Measurements from ENCODE around the gene RXRA.

The RXRA gene

DNA sequence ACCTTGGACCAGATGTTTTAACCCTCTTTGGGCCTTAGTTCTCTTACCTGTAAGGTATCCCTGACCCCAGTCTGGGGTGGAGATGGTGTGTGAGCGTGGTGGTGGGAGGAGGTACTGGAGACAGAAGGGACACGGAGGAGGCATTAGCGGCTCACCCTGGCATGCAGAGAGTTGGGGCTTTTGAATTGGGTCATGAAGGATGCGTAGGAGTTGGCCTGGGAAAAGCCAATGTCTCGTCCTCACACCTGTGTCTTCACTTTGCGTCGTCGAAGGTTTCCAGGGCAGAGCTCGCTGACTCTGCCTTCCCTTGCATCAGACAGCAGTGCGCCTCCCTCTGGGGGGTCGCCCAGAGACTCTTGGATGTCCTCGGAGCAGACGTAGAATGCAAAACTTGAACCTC is 11.2 kb downstream of the RXRA start:
- ChIA-PET CTCF (no interaction called here), POLR2A (no interaction called here)
- no peak for TF ChIP-seq BHLHE40 (IDR thresholded peaks at IDR 0.05; ENCODE audit: borderline replicate concordance)
- TF ChIP-seq TARDBP (IDR thresholded peaks at IDR 0.05), result no peak
- TF ChIP-seq SUZ12 (IDR thresholded peaks at IDR 0.05), result no peak
- no peak for TF ChIP-seq FOXA1 (IDR thresholded peaks at IDR 0.05)
- TF ChIP-seq CTBP1 (IDR thresholded peaks at IDR 0.05; ENCODE audit: borderline replicate concordance), result no peak
- TF ChIP-seq SP1 (IDR thresholded peaks at IDR 0.05), result no peak
- no peak for TF ChIP-seq FOXK2 (IDR thresholded peaks at IDR 0.05)
- TF ChIP-seq HDGF (IDR thresholded peaks at IDR 0.05; ENCODE audit: borderline replicate concordance), result no peak
- no peak for TF ChIP-seq L3MBTL2 (conservative IDR thresholded peaks at IDR 0.05)
- DNase-seq (ENCODE audit: extremely low spot score), result no peak

DNA sequence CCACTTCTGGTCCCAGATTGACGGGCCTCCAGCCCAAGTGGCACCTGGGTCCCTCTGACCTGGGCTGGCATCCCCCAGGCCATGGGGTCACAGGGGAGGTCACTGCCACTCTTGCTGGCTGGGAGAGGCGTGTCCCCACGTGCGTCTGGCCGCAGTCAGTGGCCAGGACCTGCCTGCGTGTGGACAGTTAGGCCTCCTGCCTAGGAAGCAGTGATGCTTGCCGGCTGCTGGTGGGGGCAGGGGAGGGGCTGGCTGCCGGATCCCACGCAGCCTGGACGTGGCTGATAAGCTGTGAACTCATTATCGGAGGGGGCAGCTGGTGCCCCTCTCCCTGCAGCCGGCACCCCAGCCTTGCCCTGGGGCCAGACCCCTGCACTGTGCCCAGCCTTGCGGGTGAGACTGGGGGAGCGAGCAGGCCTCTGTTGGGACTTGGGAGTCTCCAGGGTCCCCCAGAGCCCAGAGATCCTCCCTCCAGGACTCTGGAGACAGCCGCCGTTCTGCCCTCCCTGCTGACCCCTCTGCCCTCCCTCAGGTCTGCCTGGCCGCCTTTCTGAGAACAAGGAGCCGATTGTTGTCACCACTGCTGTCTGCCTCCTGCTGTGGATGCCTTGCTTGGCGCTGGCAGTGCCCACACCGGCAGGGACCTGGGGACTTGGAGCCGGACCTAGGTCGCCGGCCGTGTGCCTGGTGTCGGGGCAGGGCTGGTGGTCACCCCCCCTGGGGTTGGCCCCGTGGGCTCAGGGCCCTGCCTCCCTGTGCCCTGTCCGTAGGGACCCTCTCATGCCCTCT is 12.3 kb downstream of the RXRA start:
- ChIA-PET POLR2A (no interaction called here), CTCF (no interaction called here)
- no peak for DNase-seq (ENCODE audit: extremely low spot score)
- no peak for TF ChIP-seq FOXA1 (IDR thresholded peaks at IDR 0.05)
- no peak for TF ChIP-seq NFRKB (IDR thresholded peaks at IDR 0.05)
- no peak for TF ChIP-seq SP1 (IDR thresholded peaks at IDR 0.05)
- TF ChIP-seq, protein P1, sequence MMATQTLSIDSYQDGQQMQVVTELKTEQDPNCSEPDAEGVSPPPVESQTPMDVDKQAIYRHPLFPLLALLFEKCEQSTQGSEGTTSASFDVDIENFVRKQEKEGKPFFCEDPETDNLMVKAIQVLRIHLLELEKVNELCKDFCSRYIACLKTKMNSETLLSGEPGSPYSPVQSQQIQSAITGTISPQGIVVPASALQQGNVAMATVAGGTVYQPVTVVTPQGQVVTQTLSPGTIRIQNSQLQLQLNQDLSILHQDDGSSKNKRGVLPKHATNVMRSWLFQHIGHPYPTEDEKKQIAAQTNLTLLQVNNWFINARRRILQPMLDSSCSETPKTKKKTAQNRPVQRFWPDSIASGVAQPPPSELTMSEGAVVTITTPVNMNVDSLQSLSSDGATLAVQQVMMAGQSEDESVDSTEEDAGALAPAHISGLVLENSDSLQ (IDR thresholded peaks at IDR 0.05), result no peak
- TF ChIP-seq LEF1 (IDR thresholded peaks at IDR 0.05; ENCODE audit: borderline replicate concordance), result no peak
- no peak for TF ChIP-seq L3MBTL2 (conservative IDR thresholded peaks at IDR 0.05)
- TF ChIP-seq ELF4 (IDR thresholded peaks at IDR 0.05), result no peak
- no peak for TF ChIP-seq SUZ12 (IDR thresholded peaks at IDR 0.05)
- no peak for TF ChIP-seq FOXM1 (IDR thresholded peaks at IDR 0.05; ENCODE audit: borderline replicate concordance)
- no peak for TF ChIP-seq BHLHE40 (IDR thresholded peaks at IDR 0.05; ENCODE audit: borderline replicate concordance)

DNA sequence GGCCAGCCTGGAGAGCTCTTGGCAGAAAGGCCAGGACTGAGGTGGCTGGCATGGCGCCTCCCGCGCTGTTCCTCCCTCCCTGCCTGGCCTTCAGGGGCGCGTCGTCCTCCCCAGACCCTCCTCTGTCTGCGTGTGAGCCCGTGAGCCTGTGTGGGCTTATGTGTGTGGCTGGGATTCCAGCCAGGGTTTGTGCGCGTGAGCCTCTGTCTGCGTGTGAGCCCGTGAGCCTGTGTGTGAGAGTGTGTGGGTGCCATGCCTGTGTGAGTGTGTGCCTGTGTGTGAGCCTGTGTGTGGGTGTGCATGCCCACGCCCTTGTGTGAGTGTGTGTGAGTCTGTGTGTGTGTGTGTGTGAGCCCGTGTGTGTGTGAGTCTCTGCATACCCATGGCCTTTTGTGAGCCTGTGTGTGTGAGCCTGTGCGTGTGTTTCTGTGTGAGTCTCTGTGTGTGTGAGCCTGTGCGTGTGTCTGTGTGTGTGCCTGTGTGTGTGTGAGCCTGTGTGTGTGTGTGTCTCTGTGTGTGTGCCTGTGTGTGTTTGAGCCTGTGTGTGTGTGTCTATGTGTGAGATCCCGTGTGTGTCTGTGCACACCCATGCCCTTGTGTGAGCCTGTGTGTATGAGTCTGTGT is 13.0 kb downstream of the RXRA start:
- POLR2A ChIA-PET, result no interaction called here
- no peak for TF ChIP-seq FOXK2 (IDR thresholded peaks at IDR 0.05)
- TF ChIP-seq, protein P1 (IDR thresholded peaks at IDR 0.05), result no peak
- TF ChIP-seq LEF1 (IDR thresholded peaks at IDR 0.05; ENCODE audit: borderline replicate concordance), result no peak
- TF ChIP-seq ARNT (IDR thresholded peaks at IDR 0.05), result no peak
- no peak for TF ChIP-seq BHLHE40 (IDR thresholded peaks at IDR 0.05; ENCODE audit: borderline replicate concordance)
- TF ChIP-seq ZNF384 (IDR thresholded peaks at IDR 0.05), result no peak
- no peak for TF ChIP-seq FOXA1 (IDR thresholded peaks at IDR 0.05)
- TF ChIP-seq L3MBTL2 (conservative IDR thresholded peaks at IDR 0.05), result no peak
- no peak for TF ChIP-seq HDGF (IDR thresholded peaks at IDR 0.05; ENCODE audit: borderline replicate concordance)
- TF ChIP-seq TARDBP (IDR thresholded peaks at IDR 0.05), result no peak
- DNase-seq (ENCODE audit: extremely low spot score), result no peak
- CTCF ChIA-PET, result no interaction called here

DNA sequence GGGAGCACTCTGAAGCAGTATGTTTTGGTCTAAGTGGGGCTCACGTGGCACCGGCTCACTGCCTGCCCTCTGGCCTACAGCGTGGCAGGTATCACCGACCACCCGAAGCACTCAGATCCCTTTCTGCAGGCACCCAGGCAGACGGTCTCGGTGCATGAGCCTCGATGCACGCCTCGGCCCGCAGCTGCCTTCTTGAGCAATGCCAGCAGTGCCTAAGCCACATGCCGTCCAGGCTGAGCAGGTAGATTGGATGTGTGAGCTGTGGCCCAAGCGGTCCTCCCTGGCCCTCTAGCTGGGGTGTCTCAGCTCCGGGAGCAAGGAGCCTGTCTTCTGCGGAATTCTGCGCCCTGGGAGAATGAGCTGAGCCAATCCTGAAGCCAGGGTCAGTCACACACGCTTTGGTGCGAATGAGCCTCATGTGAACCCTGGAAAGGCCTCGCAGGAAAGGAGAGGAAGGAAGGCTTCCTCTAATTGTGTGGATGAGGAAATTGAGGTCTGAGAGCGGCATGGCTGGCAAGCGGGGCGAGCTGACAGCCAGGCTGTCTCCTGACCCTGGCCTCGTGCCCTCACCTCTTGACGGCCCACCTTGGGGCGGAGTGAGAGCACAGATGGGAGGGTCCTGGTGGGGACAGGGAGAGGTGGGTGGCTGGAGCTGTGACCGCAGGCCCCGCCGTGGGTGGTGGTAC is 14.4 kb downstream of the RXRA start:
- TF ChIP-seq BHLHE40 (IDR thresholded peaks at IDR 0.05; ENCODE audit: borderline replicate concordance) (no peak), NFRKB (IDR thresholded peaks at IDR 0.05) (no peak)
- CTCF ChIA-PET, result interaction anchor here (0.6 kb wide), 1 partner anchor 1088 kb away, joined by 4 read pairs; no protein-coding TSS in a partner anchor
- POLR2A ChIA-PET, result no interaction called here
- DNase-seq (ENCODE audit: extremely low spot score), result no peak

DNA sequence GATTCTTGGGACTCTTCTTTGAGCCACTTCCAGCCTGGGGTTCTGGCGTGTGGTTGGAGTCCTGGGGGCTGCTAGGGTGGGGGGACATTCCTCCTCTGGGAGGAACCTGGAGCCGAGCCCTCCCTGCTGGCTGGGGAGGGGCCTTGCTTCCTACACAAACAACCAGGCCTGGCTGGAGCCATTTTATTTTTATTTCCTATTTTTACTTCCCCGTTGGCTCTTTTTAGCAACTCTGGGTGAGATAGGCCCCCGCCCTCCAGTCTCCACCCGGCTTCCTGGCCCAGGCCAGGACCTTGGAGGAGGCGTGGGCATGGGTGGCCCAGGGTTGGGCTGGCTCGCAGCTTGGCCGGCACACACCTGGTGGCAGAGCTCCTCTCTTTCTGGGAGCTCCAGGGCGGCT is 15.1 kb downstream of the RXRA start:
- POLR2A ChIA-PET, result no interaction called here

More for the DNA sequence above, 15.1 kb downstream of the RXRA start:
- CTCF ChIA-PET, result no interaction called here
- no peak for DNase-seq (ENCODE audit: extremely low spot score)
- no peak for TF ChIP-seq FOXA1 (IDR thresholded peaks at IDR 0.05)
- no peak for TF ChIP-seq HDGF (IDR thresholded peaks at IDR 0.05; ENCODE audit: borderline replicate concordance)
- TF ChIP-seq NFRKB (IDR thresholded peaks at IDR 0.05), result no peak
- no peak for TF ChIP-seq CTBP1 (IDR thresholded peaks at IDR 0.05; ENCODE audit: borderline replicate concordance)
- TF ChIP-seq SP1 (IDR thresholded peaks at IDR 0.05), result no peak
- TF ChIP-seq TARDBP (IDR thresholded peaks at IDR 0.05), result no peak
- no peak for TF ChIP-seq ELF4 (IDR thresholded peaks at IDR 0.05)
- no peak for TF ChIP-seq L3MBTL2 (conservative IDR thresholded peaks at IDR 0.05)
- TF ChIP-seq BHLHE40 (IDR thresholded peaks at IDR 0.05; ENCODE audit: borderline replicate concordance), result no peak
- TF ChIP-seq SUZ12 (IDR thresholded peaks at IDR 0.05), result no peak
- TF ChIP-seq, protein P1 (IDR thresholded peaks at IDR 0.05), result no peak
- TF ChIP-seq ZNF384 (IDR thresholded peaks at IDR 0.05), result no peak
- TF ChIP-seq LEF1 (IDR thresholded peaks at IDR 0.05; ENCODE audit: borderline replicate concordance), result no peak
- TF ChIP-seq FOXK2 (IDR thresholded peaks at IDR 0.05), result no peak
- TF ChIP-seq ARNT (IDR thresholded peaks at IDR 0.05), result no peak
- TF ChIP-seq FOXM1 (IDR thresholded peaks at IDR 0.05; ENCODE audit: borderline replicate concordance), result no peak
